GM19455 (cell line): ENCODE results near the gene RRP15.

Experiments used
- ATAC-seq: cut with Tn5 transposase; IDR thresholded peaks from one replicate; pipeline ENCODE4 v1.9.1; 2021; ENCODE audit not compliant: unreplicated experiment

The RRP15 gene

GRCh38 chr1:218284917-218285635 lies at the start of gene RRP15:
RRP15 (plus strand) TSS chr1:218285293; CDS start chr1:218285317, 24 bp downstream.
- ATAC-seq: peak; percentile 100

DNA sequence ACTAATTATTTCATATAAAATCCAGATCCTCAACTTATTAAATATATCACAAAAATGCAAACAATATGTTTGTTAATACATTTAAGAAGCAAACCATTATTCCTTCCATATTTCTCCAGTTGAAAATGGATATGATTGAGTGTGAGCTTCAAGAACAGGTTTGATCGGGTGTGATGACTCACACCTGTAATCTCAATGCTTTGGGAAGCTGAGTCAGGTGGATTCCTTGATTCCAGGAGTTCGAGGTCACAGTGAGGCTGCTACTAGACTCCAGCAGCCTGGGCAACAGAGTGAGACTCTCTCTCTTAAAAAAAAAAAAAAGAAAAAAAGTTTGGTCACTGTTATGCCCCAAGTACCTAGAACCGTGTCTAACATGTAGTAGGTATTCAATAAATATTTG lies 42.9 kb upstream of the RRP15 start:
- no peak for ATAC-seq

- no peak for ATAC-seq
Measured at GRCh38 chr1:218247339-218247738, 37.8 kb upstream of the RRP15 start.

DNA sequence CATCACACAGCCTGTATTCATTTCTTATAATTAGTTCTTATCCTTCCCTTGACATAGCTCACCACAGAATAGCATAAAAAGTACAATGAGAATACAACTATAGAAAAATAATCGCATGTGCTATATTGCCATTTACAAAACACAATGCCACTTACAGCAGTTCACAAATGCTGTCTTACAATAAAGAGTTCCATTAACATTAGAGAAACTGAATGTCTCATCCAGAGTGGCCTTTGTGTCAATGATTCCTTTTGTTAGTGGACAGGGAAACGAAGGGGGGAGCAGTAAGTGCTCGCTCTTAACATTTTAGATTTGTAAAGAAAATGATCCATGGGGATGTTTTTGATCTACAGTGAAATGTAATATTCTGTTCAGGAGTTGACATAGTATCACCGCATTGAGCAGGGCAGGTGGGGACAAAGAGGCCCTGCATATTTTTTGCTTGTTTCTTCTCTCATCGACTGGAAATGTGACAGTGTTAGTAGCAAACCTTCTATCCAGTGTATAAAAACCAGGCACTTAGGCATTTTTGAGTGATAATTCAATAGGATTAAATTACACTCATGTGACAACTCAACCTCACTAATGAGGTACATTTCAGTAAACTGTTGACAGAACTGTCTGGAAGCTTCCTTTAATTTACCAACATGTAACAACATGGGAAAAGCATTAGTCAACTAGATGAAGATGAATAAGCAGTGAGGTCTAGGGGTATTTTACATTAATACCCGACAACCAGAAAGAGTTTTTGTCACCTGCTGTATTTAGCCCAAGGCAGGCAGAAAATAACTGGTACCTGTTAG lies 35.6 kb upstream of the RRP15 start:
- no peak for ATAC-seq

DNA sequence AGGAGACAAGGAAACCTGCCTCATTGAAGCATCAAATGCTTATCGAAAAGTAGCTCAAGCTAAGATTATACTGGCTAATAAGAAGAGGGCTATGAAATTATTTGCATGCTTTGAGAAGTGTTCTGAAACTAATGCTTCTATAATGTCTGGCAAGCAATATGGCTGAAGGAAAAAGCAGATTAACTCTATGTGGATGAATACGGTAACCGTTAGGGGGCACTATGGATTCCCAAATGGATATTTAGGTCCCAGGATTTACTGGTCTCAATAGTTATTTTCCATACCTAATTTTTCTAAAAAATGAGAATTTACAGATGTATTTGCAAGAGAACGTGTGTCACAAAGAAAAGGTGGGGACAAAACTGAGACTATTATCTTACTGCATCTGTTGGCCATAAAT lies 34.6 kb upstream of the RRP15 start:
- no peak for ATAC-seq

DNA sequence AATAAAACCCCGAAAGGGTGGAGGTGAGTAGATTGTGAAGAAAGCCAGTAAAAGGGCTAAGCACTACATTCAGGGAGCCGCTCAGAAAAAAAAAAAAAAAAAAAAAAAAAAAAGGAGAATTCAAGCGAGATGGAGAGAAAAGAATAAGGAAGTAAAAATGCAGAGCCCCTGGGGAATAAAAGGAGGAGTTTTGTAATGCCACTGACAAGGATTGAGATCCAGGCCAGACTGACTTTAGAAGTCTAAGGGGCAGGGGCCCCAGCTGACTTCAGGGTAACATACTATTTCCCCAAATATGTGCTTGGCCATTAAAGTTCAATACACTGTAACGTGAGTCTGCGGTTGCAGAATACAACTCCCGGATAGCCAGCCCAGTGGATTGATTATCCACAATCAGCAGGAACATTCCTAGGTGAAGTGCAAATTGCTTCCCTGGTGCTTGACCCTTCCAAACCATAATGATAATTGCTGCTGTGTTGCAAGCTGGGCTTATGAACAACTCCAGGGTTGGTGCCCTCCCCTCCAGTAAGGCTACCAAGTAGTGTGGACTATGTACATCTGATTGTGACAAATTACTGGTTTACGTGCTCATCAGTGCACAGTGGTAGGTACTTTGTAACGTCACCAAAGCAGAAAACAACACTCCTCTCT lies 30.7 kb upstream of the RRP15 start:
- no peak for ATAC-seq

DNA sequence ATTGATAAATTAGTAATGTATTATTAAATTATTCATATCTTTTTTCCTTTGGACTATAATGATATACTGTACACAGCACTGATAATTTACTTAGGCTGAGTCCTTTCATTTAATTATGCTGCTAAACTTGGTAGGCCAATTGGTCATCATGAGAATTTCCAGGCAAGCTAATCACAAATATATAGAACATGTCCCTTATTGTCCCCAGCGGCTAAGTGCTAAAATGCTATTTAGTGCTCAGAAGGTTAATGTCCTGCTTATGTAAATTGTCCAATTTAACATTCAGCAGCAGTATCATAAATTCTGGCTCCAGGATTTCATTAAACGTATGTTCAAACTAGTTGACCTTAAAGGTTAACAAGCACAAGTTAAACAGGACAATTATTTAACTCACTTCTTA lies 30.0 kb upstream of the RRP15 start:
- no peak for ATAC-seq

GRCh38 chr1:218257371-218257770 lies 27.7 kb upstream of the RRP15 start:
- ATAC-seq: no peak

DNA sequence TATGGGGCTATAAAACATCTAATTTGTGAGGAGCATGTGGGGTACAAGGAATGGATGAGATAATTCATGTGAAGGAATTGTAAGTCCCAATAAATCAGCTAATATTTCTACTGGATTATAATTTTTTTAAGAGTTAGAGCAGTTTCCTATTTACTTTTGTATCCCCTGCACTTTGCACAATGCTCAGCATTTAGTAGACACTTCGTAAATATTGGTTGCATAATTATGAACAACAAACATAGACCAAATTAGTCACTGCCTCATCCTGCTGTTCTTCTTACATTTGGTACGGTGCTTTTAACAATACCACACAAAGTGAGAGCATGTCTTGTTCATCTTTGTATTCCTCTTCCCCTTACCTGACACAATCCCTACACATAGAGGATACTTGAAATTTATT lies 27.1 kb upstream of the RRP15 start:
- no peak for ATAC-seq

DNA sequence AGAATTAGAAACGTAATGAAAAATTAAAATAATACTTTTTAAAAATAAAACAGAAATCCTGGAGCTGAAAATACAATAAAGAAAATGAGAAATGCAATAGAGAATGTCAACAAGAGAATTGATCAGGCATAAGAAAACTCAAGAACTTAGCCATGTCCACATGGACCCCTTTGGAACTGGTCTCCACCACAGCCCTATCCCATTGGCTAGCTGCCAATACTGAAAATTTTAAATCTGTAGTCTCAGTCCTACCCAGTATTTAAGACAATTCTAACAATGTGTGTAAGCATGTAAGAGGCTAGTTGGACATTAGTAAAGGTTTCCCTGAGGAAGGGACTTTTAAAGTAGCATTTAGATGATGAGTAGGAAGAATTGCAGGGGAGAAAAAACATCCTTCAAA lies 25.8 kb upstream of the RRP15 start:
- ATAC-seq: no peak

- peak; percentile 59 for ATAC-seq
Measured at GRCh38 chr1:218259800-218260199, 25.3 kb upstream of the RRP15 start.

DNA sequence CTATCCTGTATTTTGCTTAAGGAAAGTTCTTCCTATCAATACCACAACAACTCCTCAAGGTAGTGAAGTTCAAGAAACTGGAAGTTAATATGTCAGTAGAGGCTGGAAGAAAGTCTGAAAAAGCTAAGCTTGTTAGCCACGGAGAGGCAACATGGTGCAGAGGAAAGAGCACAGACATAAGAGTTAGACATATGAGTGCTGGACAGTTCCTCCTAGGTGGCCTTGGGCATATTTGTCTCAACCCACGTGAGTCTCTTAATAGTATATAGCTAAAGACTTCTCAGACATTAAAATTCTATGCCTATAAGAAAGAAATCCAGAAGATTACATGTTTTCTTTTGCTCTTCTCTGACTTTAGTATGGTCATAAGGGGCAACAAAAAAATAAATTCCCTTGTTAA lies 22.8 kb upstream of the RRP15 start:
- ATAC-seq: no peak

- no peak for ATAC-seq
Measured at GRCh38 chr1:218266356-218266755, 18.7 kb upstream of the RRP15 start.

DNA sequence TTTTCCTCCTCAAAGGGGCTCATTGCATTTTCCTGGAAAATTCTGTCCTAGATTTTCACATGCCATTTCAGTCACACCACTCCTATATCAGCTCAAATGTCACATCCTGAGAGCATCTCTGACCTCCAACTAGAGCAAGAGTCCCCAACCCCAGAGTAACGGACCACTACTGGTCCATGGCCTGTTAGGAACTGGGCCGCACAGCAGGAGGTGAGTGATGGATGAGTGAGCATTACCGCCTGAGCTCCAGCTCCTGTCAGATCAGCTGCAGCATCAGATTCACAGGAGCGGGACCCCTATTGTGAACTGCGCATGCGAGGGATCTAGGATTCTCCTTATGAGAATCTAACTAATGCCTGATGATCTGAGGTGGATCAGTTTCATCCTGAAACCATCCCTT lies 12.7 kb upstream of the RRP15 start:
- ATAC-seq: no peak

DNA sequence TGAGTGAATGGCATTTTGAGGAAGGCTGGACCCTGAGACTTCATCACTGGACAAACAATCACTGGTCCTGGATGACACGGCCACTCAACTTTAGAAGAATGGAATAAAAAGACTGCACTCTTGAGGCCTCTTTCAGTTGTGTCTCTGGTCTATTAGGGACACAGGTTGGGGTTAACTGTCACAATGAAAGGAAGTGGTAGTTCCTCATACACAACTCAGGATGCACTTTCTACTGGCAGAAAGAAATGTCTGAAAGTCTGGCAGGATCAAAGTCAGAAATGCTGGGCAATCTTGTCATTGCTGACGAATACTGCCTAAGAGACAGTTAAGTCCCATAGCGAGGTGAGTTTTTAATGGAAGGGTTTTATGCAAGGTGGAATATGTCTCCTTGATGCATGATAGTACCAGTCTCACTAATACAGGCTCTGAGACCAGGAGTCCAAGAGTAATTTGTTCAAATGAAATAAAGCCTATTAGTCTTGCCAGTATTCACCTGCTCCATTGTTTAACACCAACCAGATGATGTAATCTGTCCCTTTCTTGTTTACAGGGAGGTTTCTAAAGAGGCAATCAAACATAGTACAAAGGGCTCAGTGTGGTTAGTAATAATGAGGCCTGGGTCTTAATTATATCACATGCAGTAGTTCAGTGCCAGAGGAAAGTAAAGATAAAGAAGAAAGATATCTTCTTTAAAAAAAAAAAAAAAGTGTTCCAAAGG lies 11.2 kb upstream of the RRP15 start:
- no peak for ATAC-seq

DNA sequence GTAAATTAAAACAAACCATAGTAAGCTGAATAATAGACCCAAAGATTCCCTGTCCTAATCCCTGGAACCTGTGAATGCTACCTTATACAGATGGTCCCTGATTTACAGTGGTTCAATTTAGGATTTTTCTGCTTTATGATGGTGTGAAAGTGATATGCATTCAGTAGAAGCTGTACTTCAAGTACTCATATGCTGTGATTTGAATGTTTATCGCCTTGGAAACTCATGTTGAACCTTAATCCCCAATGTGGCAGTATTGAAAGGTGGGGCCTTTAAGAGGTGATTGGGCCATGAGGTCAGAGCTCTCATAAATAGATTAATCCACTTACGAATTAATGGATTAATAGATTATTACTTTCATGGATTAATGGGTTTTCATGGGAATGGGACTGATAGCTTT lies 10.6 kb upstream of the RRP15 start:
- no peak for ATAC-seq

GRCh38 chr1:218275823-218276222 lies 9.3 kb upstream of the RRP15 start:
- no peak for ATAC-seq

- no peak for ATAC-seq
Measured at GRCh38 chr1:218281285-218281684, 3.8 kb upstream of the RRP15 start.

- ATAC-seq: no peak
Measured at GRCh38 chr1:218284377-218284916, 646 bp upstream of the RRP15 start.

DNA sequence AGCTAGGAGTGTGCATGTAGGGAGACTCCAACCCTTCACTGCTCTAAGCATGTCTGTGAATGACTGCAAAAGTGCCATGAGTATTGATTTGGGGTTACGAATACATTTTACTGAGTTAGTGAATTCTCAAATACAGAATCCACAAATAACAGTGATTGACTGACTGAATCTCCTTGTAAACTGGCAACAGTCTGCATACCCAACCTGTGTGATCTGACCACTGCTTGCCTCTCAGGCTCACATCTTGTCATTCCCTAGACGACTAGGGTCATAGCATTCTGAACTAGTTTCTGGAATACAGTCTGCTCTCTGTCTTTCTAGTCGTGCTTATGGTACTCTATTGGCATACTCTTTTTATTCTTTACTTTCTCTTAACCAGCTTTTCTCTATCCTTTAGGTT lies 7.4 kb downstream of the RRP15 start:
- no peak for ATAC-seq

GRCh38 chr1:218294546-218294945 lies 9.5 kb downstream of the RRP15 start:
- no peak for ATAC-seq
